Suprapubic skin (tissue), 4 donors: ENCODE measurements around the gene MPZL3.

Experiments
- CTCF ChIP-seq, 2 donors: fragments of 200-600 bp in 1 of 2; fragments of 450-650 bp in 1 of 2; sonication (generic) in 1 of 2; IDR thresholded peaks; one replicate each; pipeline ENCODE4 v1.5.1; 2016 to 2019; ENCODE audit warnings: antibody characterized with exemption in 2 of 2, mild to moderate bottlenecking in 1 of 2, moderate library complexity in 1 of 2
- EP300 ChIP-seq: sonication (generic); formaldehyde crosslinking; IDR thresholded peaks from one replicate; pipeline ENCODE4 v1.6.1; 2017; ENCODE audit warnings: antibody characterized with exemption
- POLR2AphosphoS5 ChIP-seq, 3 donors: sonication (generic); formaldehyde crosslinking; IDR thresholded peaks; one replicate each; pipeline ENCODE4 v1.6.1; 2017; ENCODE audit warnings: antibody characterized with exemption in 3 of 3

GRCh38 chr11:118213781-118214180 is 38.4 kb downstream of the MPZL3 start:
- TF ChIP-seq POLR2AphosphoS5 (IDR thresholded peaks at IDR 0.05): no peak
- TF ChIP-seq CTCF (IDR thresholded peaks at IDR 0.05): no peak
- TF ChIP-seq EP300: no peak
